Keratinocyte (primary cell): ENCODE results near the gene NHSL1. TPM values are rescaled to one million over a fixed set of nuclear protein-coding genes. Genes with fewer than 3 reads are reported as not detected.
A peak's percentile ranks its signal among the peaks of the same experiment; 100 is the strongest.

ENCODE experiments used
- DNase-seq: peaks from one replicate; pipeline ENCODE4 v3.0.0-alpha.2; 2011; ENCODE audit warnings: low read depth, missing footprints, low spot score
- FAIRE-seq: peaks from 2 replicates; lab custom pipeline; 2011; peaks lifted over from hg19 to GRCh38; lab: Jason Lieb, UNC
- H2AFZ ChIP-seq: 2 replicates; pipeline ENCODE4 v1.6.0; 2012; ENCODE audit warnings: low read length, control low read depth, inconsistent platforms; ENCODE audit not compliant: control insufficient read depth
- H3K27ac ChIP-seq: 2 replicates; pipeline ENCODE4 v1.5.1; 2011; ENCODE audit warnings: low read length; ENCODE audit not compliant: control insufficient read depth, insufficient read depth
- H3K27me3 ChIP-seq: 3 replicates; pipeline ENCODE4 v1.6.0; 2011; ENCODE audit warnings: low read length; ENCODE audit not compliant: control insufficient read depth, insufficient read depth; ENCODE audit errors: extremely low read depth
- H3K36me3 ChIP-seq, 2 experiments: 2 replicates in 1 of 2; 3 replicates in 1 of 2; pipeline ENCODE4 v1.5.1; 2011; ENCODE audit warnings: low read length in 2 of 2, mild to moderate bottlenecking in 1 of 2; ENCODE audit not compliant: control insufficient read depth in 2 of 2, insufficient read depth in 2 of 2; ENCODE audit errors: extremely low read depth in 1 of 2
- H3K4me1 ChIP-seq: 3 replicates; pipeline ENCODE4 v1.5.1; 2011; ENCODE audit warnings: low read length; ENCODE audit not compliant: control insufficient read depth, insufficient read depth; ENCODE audit errors: extremely low read depth
- H3K4me2 ChIP-seq: 3 replicates; pipeline ENCODE4 v1.6.0; 2011; ENCODE audit warnings: low read depth, low read length; ENCODE audit not compliant: control insufficient read depth, insufficient read depth; ENCODE audit errors: extremely low read depth
- H3K4me3 ChIP-seq, 3 experiments: fragments of 200-600 bp in 1 of 3; sonication (generic) in 1 of 3; 2 replicates in 2 of 3; 3 replicates in 1 of 3; pipeline ENCODE4 v1.5.1; 2011 to 2016; ENCODE audit warnings: low read length in 3 of 3, mild to moderate bottlenecking in 3 of 3, control low read depth in 2 of 3, inconsistent platforms in 1 of 3, low read depth in 1 of 3, mixed read lengths in 1 of 3, mixed run types in 1 of 3, moderate library complexity in 1 of 3; ENCODE audit not compliant: control insufficient read depth in 2 of 3, insufficient read depth in 2 of 3; ENCODE audit errors: extremely low read depth in 1 of 3
- H3K79me2 ChIP-seq: 2 replicates; pipeline ENCODE4 v1.6.0; 2012; ENCODE audit warnings: low read length; ENCODE audit not compliant: control insufficient read depth, insufficient read depth
- H3K9ac ChIP-seq: 3 replicates; pipeline ENCODE4 v1.6.0; 2011; ENCODE audit warnings: low read length; ENCODE audit not compliant: control insufficient read depth, insufficient read depth; ENCODE audit errors: extremely low read depth
- H3K9me1 ChIP-seq: 3 replicates; pipeline ENCODE4 v1.6.0; 2011; ENCODE audit warnings: low read length; ENCODE audit not compliant: control insufficient read depth, insufficient read depth; ENCODE audit errors: extremely low read depth
- H3K9me3 ChIP-seq: 2 replicates; pipeline ENCODE4 v1.5.1; 2012; ENCODE audit warnings: low read depth, low read length; ENCODE audit not compliant: control insufficient read depth
- H4K20me1 ChIP-seq: 3 replicates; pipeline ENCODE4 v1.6.0; 2011; ENCODE audit warnings: low read length; ENCODE audit not compliant: control insufficient read depth, insufficient read depth; ENCODE audit errors: extremely low read depth
- EZH2 ChIP-seq: IDR thresholded peaks from one replicate; pipeline ENCODE4 v1.6.1; 2012; ENCODE audit warnings: inconsistent platforms, mild to moderate bottlenecking, low read length, moderate library complexity
- dilution Hi-C: fragments of 300-500 bp; cut with MboI; formaldehyde crosslinking; loops from one replicate; pipeline ENCODE4 v1.7.0; 2020; ENCODE audit warnings: low sequenced_read_pairs; ENCODE audit not compliant: extremely low pct_ligation_motif_present
- polyA plus RNA-seq, 5 experiments: library from polyadenylated mRNA; depleted of rRNA in 3 of 5; stranded (reverse) in 3 of 5; stranded (forward) in 1 of 5; unstranded in 1 of 5; fragments of >200 nt; gene quantifications; 1 replicate in 1 of 5; 2 replicates in 3 of 5; 3 replicates in 1 of 5; pipeline versions ENCODE4 v1.2.1 to v1.2.3, GENCODE V29; 2011 to 2012; ENCODE audit warnings: missing spikeins in 2 of 5, low read depth in 1 of 5, low replicate concordance in 1 of 5
- TF ChIP-seq, protein P1 (sequence below), 3 experiments: IDR thresholded peaks in 1 of 3; conservative IDR thresholded peaks in 1 of 3; optimal IDR thresholded peaks in 1 of 3; 2 replicates in 2 of 3; 3 replicates in 1 of 3; pipeline versions ENCODE3 to v1.5.1; 2011; ENCODE audit warnings: low read length in 3 of 3, mild to moderate bottlenecking in 3 of 3, moderate library complexity in 2 of 3, control low read depth in 1 of 3, inconsistent platforms in 1 of 3; ENCODE audit not compliant: insufficient read depth in 2 of 3; ENCODE audit errors: extremely low read depth in 1 of 3

The NHSL1 gene
- polyA plus RNA-seq, 1 donor (not counting 4 experiments of a cell fraction or from before 2014, with no cell fraction given), result 11.8 TPM

DNA sequence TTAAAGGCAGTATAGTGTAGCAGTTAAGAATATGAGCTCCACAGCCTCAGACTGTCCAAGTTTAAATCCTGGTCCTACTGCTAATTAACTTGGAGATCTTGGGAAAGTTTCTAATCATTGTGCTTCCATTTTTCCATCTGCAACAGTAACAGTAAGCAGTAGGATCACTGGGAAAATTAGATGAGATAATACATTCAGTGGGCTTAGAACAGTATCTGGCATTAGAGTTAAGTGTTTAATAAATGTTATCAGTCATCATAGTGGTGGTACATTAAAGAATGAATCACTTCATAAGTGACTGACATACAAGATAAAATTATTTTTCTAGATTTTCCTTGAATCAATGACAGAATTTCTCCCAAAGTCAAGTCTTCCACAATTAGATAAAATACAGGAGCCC lies 5.0 kb downstream of the NHSL1 start:
- peaks cover 0 to 12% of the 10 kb centered on the region in 2 experiments for H3K36me3 ChIP-seq
- H3K4me2 ChIP-seq, result peak overlapping the region; percentile 80
- no peak for FAIRE-seq
- peak overlapping the region in 2 of 3 experiments; percentile 11 to 47 for H3K4me3 ChIP-seq
- H3K4me1 ChIP-seq, result peaks cover 47% of the 10 kb centered on the region
- H3K9ac ChIP-seq, result no peak overlapping the region
- H2AFZ ChIP-seq, result no peak overlapping the region
- H3K27me3 ChIP-seq, result no peaks in the 10 kb centered on the region
- no peak for DNase-seq
- peak overlapping the region; percentile 76 for H3K27ac ChIP-seq
- dilution Hi-C loops, result no loop called here
- H3K9me1 ChIP-seq, result no peaks in the 10 kb centered on the region
- H3K79me2 ChIP-seq, result peaks cover 50% of the 10 kb centered on the region
- TF ChIP-seq, protein P1, sequence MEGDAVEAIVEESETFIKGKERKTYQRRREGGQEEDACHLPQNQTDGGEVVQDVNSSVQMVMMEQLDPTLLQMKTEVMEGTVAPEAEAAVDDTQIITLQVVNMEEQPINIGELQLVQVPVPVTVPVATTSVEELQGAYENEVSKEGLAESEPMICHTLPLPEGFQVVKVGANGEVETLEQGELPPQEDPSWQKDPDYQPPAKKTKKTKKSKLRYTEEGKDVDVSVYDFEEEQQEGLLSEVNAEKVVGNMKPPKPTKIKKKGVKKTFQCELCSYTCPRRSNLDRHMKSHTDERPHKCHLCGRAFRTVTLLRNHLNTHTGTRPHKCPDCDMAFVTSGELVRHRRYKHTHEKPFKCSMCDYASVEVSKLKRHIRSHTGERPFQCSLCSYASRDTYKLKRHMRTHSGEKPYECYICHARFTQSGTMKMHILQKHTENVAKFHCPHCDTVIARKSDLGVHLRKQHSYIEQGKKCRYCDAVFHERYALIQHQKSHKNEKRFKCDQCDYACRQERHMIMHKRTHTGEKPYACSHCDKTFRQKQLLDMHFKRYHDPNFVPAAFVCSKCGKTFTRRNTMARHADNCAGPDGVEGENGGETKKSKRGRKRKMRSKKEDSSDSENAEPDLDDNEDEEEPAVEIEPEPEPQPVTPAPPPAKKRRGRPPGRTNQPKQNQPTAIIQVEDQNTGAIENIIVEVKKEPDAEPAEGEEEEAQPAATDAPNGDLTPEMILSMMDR (optimal IDR thresholded peaks at IDR 0.05 in 1 of 3, IDR thresholded peaks at IDR 0.05 in 1 of 3, conservative IDR thresholded peaks at IDR 0.05 in 1 of 3; ENCODE audit: extremely low read depth in 1 of 3, insufficient read depth in 2 of 3, low read length in 3 of 3), result no peak
- TF ChIP-seq EZH2, result no peak
- H4K20me1 ChIP-seq, result no peaks in the 10 kb centered on the region
- H3K9me3 ChIP-seq, result peaks cover 2% of the 10 kb centered on the region

DNA sequence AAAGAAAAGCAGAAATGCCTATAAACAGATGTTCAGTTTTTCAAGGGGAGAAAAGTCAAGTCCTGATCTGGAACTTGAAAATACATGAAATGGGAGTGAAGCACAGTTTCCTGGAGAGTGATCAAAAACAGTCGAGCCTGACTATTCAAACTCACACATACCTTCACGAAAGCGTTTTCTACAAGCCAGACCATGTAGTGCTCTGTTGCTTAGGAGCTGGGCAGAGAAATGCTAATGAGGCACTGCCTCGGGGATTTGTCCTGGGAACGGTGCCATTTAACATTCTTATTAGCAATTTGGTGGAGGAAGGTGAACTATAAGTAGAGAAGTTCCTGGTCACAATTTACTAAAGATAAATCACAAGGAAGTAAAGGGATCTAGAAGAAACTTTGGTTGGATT lies 5.9 kb downstream of the NHSL1 start:
- no peak for TF ChIP-seq EZH2
- TF ChIP-seq, protein P1 (optimal IDR thresholded peaks at IDR 0.05 in 1 of 3, IDR thresholded peaks at IDR 0.05 in 1 of 3, conservative IDR thresholded peaks at IDR 0.05 in 1 of 3; ENCODE audit: extremely low read depth in 1 of 3, insufficient read depth in 2 of 3, low read length in 3 of 3), result no peak
- peak overlapping the region; percentile 76 for H3K27ac ChIP-seq
- dilution Hi-C loops, result no loop called here
- FAIRE-seq (peak; percentile 91), DNase-seq (peak; percentile 50)
- peaks cover 47% of the 10 kb centered on the region for H3K4me1 ChIP-seq
- H3K4me2 ChIP-seq, result peak overlapping the region; percentile 80
- peaks cover 0 to 12% of the 10 kb centered on the region in 2 experiments for H3K36me3 ChIP-seq
- no peaks in the 10 kb centered on the region for H3K27me3 ChIP-seq
- H3K9me1 ChIP-seq, result no peaks in the 10 kb centered on the region
- peaks cover 50% of the 10 kb centered on the region for H3K79me2 ChIP-seq
- H4K20me1 ChIP-seq, result no peaks in the 10 kb centered on the region
- H3K9ac ChIP-seq, result peak overlapping the region; percentile 52
- H3K9me3 ChIP-seq, result peaks cover 2% of the 10 kb centered on the region
- H2AFZ ChIP-seq, result no peak overlapping the region
- H3K4me3 ChIP-seq, result peak overlapping the region in 2 of 3 experiments; percentile 11 to 47
